Measurements from ENCODE around the gene UBE2L5.
"Not testable (repeated sequence)": the region's sequence is repeated elsewhere in the genome, so short reads cannot be mapped to it uniquely, and the experiment has no call there.

Gene UBE2L5

DNA sequence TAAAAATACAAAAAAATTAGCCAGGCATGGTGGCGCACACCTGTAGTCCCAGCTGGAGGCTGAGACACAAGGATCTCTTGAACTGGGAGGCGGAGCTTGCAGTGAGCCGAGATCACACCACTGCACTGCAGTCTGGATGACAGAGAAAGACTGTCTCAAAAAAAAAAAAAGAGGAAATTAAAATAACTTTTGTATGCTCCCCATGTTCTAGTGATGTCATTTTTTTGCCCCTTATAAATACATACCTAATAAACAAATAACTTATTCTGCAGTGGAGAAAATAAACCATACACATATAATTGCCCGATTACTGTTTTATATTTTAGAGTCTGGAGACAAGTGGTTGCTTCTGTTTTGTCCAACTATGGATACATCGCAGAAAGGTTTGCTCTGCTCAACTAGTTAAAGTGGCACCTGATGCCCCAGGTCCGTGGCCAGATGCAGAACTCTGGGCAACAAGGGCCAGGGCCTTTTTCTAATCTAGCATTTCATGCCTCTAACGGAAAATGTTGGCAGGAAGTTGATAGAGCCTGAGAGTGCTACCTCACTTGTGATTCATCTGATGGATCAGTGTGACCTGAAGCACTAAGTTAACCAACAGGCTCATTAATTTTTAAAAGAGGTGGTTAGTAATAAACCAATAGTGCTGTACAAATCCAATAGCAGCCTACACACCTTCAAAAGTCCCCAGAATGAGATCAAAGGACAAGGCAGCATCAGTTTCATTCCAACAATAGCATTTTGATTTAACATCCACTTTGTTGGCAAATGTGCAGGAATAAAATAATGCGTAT lies 18.8 kb downstream of the UBE2L5 start:
- DNase-seq, result no peak

DNA sequence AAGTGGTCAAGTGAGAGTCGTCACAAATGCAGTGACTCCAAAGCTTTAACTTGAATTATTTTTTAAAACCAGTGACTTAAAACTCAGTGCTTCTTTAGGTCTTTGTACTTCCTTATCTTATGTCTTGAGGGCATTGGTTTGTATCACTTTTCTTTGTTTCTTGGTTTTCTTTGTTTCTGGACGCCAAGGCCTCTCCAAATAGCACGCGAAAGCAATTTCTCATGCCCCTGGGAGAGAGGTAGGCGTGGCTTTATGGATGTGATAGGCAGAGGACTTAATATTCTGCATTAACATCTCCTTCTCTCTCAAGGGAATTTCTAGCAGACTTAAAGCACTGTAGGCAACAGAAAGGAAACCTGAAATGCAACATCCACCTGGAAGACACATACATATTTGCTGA lies 20.6 kb downstream of the UBE2L5 start:
- no peak for DNase-seq

DNA sequence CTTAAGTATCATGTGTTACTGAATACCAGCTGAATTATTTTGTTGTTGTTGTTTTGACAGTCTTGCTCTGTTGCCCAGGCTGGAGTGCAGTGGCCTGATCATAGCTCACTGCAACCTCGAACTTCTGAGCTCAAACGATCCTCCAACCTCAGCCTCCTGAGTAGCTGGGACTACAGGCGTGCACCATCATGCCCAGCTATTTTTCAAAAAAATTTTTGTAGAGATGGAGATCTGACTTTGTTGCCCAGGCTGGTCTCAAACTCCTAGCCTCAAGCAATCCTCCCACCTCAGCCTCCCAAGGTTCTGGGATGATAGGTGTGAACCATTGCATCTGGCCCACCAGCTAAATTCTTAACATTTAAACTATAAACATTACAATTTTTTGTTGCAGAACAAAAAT lies 21.2 kb downstream of the UBE2L5 start:
- DNase-seq, result not testable (repeated sequence)

DNA sequence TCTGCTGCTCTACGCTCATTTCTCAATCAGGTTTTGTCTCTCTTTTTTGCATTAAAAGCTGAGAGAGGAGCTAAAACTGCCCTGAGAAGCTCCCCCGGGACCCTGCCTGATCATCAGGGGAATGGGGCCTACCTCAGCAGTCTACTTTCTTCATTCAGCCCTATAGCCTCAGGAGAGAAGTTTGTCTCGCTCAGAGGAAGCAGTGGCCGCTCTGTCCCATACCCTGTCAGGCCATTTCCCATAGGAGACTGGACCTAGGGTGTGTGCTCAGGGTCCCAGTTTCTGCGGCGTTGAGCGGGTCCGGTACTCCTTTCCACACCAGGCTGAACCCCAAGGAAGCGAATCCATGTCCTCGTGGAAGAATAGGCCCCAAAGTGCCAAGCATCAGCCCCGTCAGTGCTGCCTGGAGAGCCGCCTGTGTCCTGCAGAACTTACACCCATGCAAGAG lies 21.7 kb downstream of the UBE2L5 start:
- DNase-seq, result no peak

DNA sequence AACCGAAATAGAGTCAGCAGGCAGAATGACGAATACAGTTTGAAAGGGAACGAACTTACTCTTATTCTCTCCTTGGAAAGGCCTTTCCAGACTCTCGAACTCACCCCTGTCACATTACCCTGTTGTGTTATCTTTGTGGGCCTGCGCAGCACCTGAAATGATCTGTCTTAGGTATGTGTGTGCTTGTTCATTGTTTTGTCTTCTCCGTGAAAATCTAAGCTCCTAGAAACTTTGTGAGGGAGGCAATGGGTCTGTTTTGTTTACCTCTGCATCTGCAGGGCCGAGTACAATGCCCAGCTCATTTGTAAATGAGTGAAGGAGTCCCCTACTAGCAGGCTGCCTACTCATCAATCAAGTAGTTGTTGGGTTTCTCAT lies 23.8 kb downstream of the UBE2L5 start:
- no peak for DNase-seq

DNA sequence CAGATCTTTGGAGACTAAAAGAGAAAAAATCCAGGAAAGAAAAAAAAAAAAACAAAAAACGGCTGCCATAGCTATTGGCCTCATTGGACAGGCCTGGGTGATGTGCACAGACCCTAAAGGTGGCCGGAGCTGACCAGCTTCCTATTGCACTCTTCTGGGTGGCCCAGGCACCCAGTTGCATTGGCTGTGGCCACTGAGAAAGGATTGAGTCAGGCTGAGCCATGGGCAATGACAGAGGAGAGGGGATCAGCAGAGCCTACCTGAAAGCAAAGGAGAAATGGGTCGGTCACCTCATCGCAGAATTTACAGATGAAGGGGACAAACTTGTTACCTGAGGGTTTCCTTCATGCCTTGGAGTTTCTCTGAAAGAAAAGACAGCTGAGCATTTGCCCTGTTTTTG lies 26.1 kb downstream of the UBE2L5 start:
- DNase-seq, result no peak

DNA sequence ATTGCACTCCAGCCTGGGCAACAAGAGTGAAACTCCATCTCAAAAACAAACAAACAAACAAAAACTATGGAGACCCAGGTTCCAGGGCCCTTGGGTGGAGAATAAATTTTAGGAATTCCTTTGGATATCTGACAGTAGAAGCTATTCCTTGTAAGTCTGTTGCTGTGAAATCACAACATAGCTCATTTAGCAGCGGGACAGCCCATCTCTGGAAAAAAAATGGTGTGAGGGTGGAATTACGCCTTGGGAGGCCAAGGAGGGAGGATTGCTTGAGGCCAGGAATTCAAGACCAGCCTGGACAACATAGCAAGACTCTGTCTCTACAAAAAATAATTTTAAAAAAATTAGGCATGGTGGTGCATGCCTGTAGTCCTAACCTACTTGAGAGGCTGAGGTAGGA lies 27.8 kb downstream of the UBE2L5 start:
- DNase-seq, result no peak

DNA sequence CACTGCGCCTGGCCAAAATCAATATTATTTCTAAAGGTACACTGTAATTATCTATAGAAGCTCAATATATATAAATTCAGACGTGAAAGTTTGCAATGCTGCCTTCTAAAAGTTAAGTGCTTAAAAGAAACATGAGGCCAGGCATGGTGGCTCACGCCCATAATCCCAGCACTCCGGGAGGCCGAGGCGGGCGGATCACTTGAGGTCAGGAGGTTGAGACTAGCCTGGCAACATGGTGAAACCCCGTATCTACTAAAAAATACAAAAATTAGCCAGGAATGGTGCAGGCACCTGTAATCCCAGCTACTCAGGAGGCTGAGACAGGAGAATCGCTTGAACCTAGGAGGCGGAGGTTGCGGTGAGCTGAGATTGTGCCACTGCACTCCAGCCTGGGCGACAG lies 29.2 kb downstream of the UBE2L5 start:
- DNase-seq, result not testable (repeated sequence)

DNA sequence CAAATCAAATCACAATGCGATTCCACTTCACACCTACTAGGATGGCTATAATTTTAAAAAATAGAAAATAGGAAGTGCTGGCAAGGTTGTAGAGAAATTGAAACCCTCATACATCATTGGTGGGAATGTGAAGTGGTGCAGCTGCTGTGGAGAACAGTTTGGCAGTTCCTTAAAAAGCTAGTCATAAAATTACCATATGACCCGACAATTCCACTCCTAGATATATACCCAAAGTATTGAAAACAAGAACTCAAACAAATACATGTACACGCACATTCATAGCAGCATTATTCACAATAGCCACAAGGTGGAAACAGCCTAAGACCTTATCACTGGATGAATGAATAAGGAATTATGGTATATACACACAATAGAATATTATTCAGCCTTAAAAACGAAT lies 31.4 kb downstream of the UBE2L5 start:
- peak; percentile 6 to 25 for DNase-seq

DNA sequence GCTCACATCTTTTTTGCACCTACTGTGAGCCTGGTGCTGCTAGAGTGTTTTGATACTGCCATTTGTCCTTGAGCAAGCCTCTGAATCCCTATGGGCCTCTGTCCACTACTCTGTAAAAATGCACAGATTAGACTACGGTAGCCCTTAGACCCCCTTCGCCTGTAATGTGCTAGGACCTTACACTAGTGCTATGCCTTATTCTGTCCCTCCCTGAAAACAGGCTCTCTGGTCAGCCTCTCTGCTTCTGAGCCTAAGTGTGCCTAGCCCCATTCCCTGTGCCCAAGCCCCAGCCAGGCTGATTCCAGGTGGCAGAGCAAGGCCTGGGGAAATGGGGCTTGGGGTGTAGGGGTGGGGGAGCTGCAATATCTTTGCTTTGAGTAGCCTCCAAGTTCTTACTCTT lies 32.7 kb downstream of the UBE2L5 start:
- DNase-seq, result no peak

DNA sequence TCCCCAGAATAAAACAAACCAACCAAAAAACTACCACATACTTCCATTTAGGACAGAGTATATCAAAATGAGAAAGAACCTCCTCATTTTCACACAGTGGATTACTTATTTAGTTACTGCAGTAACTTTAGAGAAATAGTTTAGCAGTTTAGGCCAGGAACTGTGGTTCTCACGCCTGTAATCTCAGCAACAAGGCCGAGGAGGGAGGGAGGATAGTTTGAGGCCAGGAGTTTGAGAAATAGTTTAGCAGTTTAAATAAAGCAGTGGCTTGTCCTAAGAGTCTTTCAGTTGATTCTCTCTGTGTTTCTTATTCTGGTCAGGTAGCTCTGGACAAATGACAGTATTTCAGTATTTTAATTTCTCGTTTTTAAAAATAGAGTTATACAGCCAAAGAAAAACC lies 34.0 kb downstream of the UBE2L5 start:
- DNase-seq, result no peak

DNA sequence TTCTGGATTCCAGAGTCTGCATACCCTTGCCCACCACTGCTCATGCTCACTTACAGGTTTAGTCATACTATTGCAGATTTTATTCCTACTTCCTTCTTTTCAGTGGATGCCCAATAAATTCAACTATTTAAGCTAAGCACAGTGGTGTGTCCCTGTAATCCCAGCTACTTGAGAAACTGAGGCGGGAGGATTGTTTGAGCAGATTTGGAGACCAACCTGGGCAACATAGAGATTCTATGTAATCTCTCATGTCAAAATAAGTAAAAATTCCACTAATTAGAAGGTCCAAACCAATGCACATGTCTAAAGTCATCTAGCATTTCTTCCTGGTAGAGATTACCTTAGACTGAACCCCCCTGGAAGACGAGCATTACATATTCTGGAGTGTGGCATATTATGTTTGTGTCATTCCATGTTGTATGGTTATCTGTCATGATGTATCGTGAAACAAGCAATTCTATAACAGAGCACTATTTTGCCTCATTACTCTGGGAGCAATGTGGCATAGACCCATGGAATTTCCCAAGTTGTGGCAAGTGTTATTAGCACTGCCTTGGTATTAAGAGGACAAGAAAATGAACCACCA lies 35.1 kb downstream of the UBE2L5 start:
- no peak for DNase-seq

DNA sequence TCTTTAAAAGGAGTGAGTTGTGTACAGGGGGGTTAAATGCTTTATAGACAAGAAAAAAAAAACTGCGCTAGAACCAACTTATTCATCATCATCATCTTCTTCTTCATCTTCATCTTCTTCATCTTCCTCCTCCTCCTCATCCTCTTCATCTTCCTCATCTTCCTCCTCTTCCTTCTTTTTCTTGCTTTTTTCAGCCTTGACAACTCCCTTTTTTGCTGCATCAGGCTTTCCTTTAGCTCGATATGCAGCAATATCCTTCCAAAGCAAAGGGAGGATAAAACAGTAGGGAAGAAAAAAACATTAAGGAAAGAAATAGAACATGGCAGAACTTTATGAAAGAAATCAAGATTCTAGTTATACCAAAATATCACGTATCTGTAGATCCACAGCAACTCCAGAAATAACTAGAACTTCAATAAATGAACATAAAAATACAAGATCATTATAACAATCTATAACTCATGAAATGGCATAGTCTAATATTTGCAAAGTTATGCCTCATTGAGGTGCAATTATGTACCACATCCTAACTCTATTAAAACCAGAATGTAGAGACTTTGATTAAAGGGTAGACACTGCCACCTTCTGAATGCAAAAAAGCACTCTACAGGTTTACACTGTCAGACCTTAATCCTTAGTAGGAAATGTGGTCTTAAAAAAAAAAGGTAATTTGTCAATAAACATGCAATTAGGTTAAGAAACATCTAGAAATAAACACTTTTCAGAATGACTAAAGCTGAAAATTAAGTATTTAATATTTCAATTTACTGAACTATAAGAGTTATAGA lies 39.2 kb downstream of the UBE2L5 start:
- not testable (repeated sequence) for DNase-seq

DNA sequence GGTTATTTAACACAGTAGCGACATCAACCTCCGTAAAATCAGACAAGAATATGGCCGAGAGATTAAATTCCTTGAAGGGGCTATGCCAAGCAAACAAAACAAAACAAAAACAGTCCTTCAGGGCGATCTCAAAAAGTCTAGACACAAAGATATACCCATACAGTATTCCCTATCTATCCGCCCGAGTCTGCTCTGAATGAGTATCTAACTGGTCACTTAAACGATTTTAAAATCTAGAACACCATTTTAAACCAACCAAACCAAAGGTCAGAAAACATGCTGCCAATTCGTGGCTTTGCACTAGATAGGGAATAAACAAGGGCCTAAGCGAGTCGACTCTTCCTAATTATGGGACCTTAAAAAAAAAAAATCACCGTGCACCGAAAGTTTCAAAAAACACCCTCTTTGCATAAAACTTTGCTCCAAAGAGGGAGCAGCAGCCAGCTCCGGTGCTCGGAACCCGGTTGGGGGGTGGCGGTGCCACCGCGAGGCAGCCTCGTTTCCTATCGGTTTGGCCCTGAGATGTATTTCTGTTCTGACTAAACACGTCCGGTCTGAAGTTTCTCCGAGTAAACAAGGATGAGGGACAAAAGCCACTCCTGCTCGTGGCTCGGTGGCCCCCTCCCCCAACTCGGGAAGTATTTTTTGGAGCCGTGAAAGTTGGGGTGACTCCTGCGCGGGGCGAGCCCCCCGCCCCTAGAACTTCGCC lies 41.6 kb downstream of the UBE2L5 start:
- DNase-seq, result peak; percentile 2 to 18

DNA sequence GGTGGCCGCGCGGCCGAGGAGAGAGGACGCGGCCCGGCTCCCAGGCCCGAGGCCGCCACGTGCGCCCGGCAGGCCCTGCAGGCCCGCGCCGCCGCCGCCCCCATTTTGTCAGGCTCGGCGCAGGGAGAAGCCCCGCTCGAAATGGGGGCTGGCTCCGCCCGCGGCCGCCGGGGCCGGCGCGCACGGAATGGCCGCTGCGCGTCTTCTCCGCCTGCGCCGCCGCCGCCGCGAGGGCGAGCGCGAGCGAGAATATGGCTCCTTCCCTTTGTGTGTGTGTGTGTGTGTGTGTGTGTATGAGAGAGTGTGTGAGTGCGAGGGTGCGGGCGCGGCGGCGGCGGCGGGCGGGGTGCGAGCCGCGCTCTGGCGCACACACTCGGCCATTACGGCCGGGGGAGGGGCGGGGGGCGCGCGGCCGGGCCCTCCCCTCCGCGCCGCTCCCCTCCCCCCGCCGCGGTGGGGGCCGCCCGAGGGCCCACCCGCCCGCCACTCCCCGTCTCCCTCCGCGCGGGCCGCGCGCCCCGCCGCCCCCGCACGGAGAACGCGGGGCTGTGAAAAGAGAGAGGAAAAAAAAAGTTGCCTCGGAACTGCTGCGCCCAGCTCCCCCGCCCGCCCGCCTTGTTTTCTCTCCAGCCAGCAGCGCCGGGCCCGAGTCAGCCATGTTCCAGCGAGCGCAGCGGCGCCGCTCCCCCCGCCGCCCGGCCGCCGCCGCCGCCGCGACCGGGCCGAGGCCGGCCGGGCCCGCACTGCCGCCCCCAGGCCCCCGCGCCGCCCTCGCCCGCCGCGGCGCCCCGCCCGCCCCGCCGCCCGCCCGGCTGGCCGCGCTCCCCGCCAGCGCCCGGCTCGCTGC lies 42.4 kb downstream of the UBE2L5 start:
- DNase-seq, result peak; percentile 15 to 33

DNA sequence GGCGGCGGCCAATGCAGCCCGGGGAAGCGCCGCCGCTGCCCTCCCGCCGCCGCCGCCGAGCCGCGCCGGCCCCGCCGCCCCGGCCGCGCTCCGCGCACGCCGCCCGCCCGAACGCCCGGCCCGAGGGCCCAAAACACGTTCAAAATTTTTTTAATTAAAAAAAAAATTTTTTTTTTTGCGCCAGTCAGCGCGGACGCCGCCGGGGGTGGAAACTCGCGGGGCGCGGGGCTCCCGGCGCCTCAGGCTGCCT lies 43.0 kb downstream of the UBE2L5 start:
- no peak for DNase-seq

DNA sequence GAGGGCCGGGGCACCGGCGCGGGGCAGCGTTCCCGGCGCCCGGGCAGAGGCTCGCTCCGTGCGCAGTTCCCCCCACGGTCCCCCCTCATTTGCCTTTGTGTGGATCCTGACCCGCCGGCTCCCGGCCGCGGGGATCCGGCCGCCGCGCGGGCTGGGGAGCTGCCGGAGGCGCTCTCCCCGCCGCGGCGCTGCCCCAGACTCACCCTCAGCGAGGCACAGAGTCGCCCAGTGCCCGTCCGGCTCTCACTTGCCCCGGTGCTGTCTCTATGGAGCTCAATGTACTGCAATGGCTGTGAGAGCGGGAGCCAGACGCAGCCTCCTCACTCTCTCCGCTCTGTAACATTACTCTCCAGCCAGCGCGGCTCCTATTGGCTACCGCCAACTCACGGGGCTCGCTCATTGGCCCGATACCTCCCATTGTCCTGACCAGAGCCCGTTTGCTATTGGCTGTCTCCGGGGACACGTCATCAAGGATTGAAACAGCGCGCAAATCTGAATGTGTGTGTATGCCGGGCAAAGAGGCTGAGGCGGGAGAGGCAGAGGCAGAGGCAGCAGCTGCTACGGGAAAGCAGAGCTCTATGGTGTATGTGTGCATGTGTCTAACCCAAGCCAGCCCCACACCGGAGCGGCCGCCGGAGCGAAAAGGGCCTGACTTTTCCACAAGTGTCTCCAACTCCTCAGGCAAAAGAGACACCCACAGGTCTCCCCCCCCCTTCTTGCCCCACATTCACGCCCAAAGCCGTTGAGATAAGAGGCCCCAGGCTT lies 43.5 kb downstream of the UBE2L5 start, which contains the start of gene HMGB1:
Gene HMGB1, minus strand, starts transcription at position 344 of the 765 bp plus-strand sequence. CDS start 2,256 bp downstream, outside the sequence.
- peak; percentile 89 to 91 for DNase-seq

DNA sequence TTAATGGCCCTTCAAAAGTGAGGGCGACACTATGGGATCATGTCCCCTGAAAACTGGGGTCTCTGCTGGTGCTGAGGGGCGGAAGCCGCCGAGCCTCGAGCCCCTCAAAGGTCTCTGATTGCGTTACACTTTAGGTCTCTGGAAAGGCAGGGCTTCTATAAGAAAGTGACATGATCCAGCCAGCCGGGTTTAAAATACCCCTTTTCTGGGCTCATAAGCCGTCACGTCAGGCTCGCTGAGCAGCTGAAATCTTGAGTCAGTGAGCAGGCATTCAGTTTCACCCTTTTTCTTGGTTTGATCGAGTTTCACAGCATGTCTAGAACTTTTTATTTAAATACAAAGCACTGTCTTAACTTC lies 44.0 kb downstream of the UBE2L5 start:
- no peak for DNase-seq

DNA sequence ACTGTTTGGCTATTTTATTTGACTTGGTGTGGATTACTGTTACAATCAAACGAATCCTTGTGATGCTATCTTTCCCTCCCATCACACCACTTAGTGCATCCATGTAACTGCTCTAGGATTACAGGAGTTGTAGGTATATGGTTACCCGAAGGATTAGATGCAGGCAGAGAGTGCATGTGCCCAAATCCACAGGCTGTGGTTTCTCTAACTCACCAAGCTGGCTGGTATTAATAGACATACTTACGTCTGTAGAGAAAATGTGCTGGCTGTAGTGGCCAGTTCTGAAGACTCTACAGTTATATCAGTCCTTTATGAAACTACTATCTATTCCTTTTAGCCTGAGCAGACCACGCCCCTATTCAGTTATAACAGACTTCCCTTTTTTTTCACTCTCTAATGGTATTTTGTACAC lies 44.6 kb downstream of the UBE2L5 start:
- peak; percentile 67 to 72 for DNase-seq

DNA sequence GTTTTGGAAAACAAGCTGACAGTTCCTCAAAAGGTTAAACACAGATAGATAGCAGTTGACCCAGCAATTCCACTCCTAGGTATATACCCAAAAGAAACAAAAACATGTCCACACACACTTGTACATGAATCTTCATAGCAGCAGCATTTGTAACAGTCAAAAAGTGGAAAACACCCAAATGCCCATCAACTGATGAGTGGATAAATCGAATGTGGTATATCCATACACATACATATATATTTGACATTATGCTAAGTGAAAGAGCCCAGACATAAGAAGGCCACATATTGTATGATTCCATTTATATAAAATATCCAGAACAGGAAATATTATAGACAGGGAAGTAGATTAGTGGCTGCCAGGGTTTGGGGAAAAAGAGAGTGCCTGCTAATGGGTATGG lies 51.4 kb downstream of the UBE2L5 start:
- no peak for DNase-seq

DNA sequence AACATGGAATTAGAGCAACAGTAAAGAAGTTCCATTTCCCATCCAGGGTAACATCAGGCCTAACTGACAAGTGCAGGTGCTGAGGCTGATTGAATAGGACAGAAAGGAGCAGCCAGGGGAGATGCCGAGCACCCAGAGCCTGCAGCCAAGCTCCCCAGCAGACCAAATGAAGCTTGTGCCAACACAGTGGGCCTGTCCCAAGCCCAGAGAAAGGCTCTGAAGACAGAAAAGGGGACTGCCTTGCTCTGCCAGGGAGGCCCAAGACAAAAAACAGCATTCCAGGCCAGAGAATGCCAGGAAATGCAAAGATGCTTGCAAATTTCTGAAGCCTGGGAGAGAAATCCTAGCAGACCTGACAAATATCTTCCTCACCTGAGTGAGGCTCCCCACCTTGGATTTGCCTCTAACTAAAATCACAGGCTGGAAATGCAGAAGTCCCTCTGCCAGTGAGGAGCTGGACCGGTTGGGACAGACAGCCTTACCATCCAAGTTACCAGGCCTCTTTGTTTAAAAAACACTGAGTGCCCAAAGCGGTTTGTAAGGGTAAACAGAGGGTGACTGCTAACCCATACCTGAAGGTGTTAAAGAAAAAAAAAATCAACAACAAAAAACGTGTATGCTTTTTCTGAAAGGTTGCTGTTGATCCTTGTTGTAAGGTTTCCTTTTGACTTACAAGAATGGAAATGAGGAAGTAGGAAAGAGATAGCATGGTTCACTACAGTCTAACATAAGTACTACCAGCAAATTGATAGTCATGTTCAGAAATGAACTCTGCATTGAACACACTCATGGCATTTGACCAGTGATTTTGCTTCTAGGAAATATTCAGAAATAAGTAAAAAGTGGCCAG lies 55.3 kb downstream of the UBE2L5 start:
- DNase-seq, result peak; percentile 36 to 61
